ENCODE measurements around the gene IQGAP2.
"Not testable (repeated sequence)": the region's sequence is repeated elsewhere in the genome, so short reads cannot be mapped to it uniquely, and the experiment has no call there.

The IQGAP2 gene

GRCh38 chr5:76724871-76725270, 321.8 kb downstream of the IQGAP2 start:
- no peak for DNase-seq

- DNase-seq: no peak
These were observed 325.9 kb downstream of the IQGAP2 start for GRCh38 chr5:76728965-76729364.

GRCh38 chr5:76729373-76730290, 326.5 kb downstream of the IQGAP2 start:
- no peak for DNase-seq

- no peak for DNase-seq
These were observed 329.4 kb downstream of the IQGAP2 start for GRCh38 chr5:76732405-76733048.

GRCh38 chr5:76733049-76733417, 329.9 kb downstream of the IQGAP2 start:
- DNase-seq: no peak

GRCh38 chr5:76735762-76736545, 332.9 kb downstream of the IQGAP2 start:
- DNase-seq: no peak

GRCh38 chr5:76736679-76737556, 333.8 kb downstream of the IQGAP2 start:
- no peak for DNase-seq

- no peak for DNase-seq
These were observed 334.8 kb downstream of the IQGAP2 start for GRCh38 chr5:76737846-76738245.

- not testable (repeated sequence) for DNase-seq
These were observed 338.4 kb downstream of the IQGAP2 start for GRCh38 chr5:76741506-76741905.

GRCh38 chr5:76742583-76742982, 339.5 kb downstream of the IQGAP2 start:
- DNase-seq: no peak

- no peak for DNase-seq
These were observed 341.5 kb downstream of the IQGAP2 start for GRCh38 chr5:76744632-76745031.

GRCh38 chr5:76745670-76746069, 342.6 kb downstream of the IQGAP2 start:
- DNase-seq: no peak

GRCh38 chr5:76746677-76747076, 343.6 kb downstream of the IQGAP2 start:
- DNase-seq: no peak

- DNase-seq: no peak
These were observed 344.6 kb downstream of the IQGAP2 start for GRCh38 chr5:76747706-76748105.

- no peak for DNase-seq
These were observed 348.2 kb downstream of the IQGAP2 start for GRCh38 chr5:76751291-76751690.

GRCh38 chr5:76754668-76755078, 351.6 kb downstream of the IQGAP2 start:
- no peak for DNase-seq

- no peak for DNase-seq
These were observed 352.9 kb downstream of the IQGAP2 start for GRCh38 chr5:76755779-76756637.

GRCh38 chr5:76757049-76757448, 354.0 kb downstream of the IQGAP2 start:
- no peak for DNase-seq
